Endothelial cell of umbilical vein (primary cell): Measurements from ENCODE around the gene IRF3. TPM values are rescaled to one million over a fixed set of nuclear protein-coding genes. Genes with fewer than 3 reads are reported as not detected.

Experiments
- BruUV-seq: library from RNA; stranded (reverse); fragments of 400-500 nt; replicated peaks from 2 replicates; lab custom pipeline; 2021; lab: Mats Ljungman, UMichigan
- CTCF ChIA-PET: fragments of 300-600, 350-600 bp; sonication (Branson Sonifier 250); formaldehyde crosslinking; loops from one replicate; lab custom pipeline; 2021; ENCODE audit warnings: antibody characterized with exemption, inconsistent platforms; lab: Charles Lee
- POLR2A ChIA-PET: fragments of 300-600, 350-600 bp; sonication (Branson Sonifier 250); formaldehyde crosslinking; loops from one replicate; lab custom pipeline; 2021; ENCODE audit warnings: antibody characterized with exemption, inconsistent platforms; lab: Charles Lee
- DNase-seq: peaks from one replicate; pipeline ENCODE4 v3.0.0-alpha.2; 2011; ENCODE audit warnings: low read depth, low spot score
- FAIRE-seq: peaks from 2 replicates; lab custom pipeline; 2011; peaks lifted over from hg19 to GRCh38; lab: Jason Lieb, UNC
- H2AFZ ChIP-seq: 2 replicates; pipeline ENCODE4 v1.6.0; 2012; ENCODE audit warnings: low read depth, low read length, control low read depth, inconsistent platforms
- H3K27ac ChIP-seq: 2 replicates; pipeline ENCODE4 v1.5.1; 2011; ENCODE audit warnings: low read depth, mild to moderate bottlenecking, control low read depth, low read length, moderate library complexity; ENCODE audit not compliant: insufficient read depth
- H3K27me3 ChIP-seq, 2 experiments: 2 replicates each; pipeline versions ENCODE4 v1.6.0 to v1.6.1; 2011; ENCODE audit warnings: low read length in 2 of 2, mixed read lengths in 1 of 2; ENCODE audit not compliant: control insufficient read depth in 2 of 2, insufficient read depth in 2 of 2
- H3K36me3 ChIP-seq, 2 experiments: 2 replicates in 1 of 2; 3 replicates in 1 of 2; pipeline ENCODE4 v1.5.1; 2011; ENCODE audit warnings: low read length in 2 of 2, mild to moderate bottlenecking in 1 of 2, moderate library complexity in 1 of 2; ENCODE audit not compliant: control insufficient read depth in 2 of 2, insufficient read depth in 2 of 2; ENCODE audit errors: extremely low read depth in 1 of 2
- H3K4me1 ChIP-seq: 3 replicates; pipeline ENCODE4 v1.5.1; 2011; ENCODE audit warnings: mild to moderate bottlenecking, low read length; ENCODE audit not compliant: control insufficient read depth, insufficient read depth; ENCODE audit errors: extremely low read depth
- H3K4me2 ChIP-seq: 2 replicates; pipeline ENCODE4 v1.6.1; 2011; ENCODE audit warnings: low read length, control low read depth, mixed read lengths; ENCODE audit not compliant: insufficient read depth
- H3K4me3 ChIP-seq, 3 experiments: fragments of 200-600 bp in 1 of 3; sonication (generic), shearing (Covaris generic) in 1 of 3; replicated peaks in 1 of 3; 2 replicates each; pipeline ENCODE4 v1.5.1; 2011 to 2016; ENCODE audit warnings: control low read depth in 3 of 3, low read length in 3 of 3, mild to moderate bottlenecking in 2 of 3, inconsistent platforms in 1 of 3, low read depth in 1 of 3, moderate library complexity in 1 of 3; ENCODE audit not compliant: insufficient read depth in 1 of 3
- H3K79me2 ChIP-seq: 2 replicates; pipeline ENCODE4 v1.6.0; 2012; ENCODE audit warnings: low read length, inconsistent platforms; ENCODE audit not compliant: control insufficient read depth, insufficient read depth
- H3K9ac ChIP-seq: replicated peaks from 2 replicates; pipeline ENCODE3; 2011; ENCODE audit warnings: low read length, control low read depth; ENCODE audit not compliant: insufficient read depth; ENCODE audit errors: extremely low read depth
- H3K9me1 ChIP-seq: replicated peaks from 3 replicates; pipeline ENCODE4 v1.6.0; 2011; ENCODE audit warnings: mild to moderate bottlenecking, low read length; ENCODE audit not compliant: control insufficient read depth, insufficient read depth; ENCODE audit errors: extremely low read depth
- H3K9me3 ChIP-seq: replicated peaks from 2 replicates; pipeline ENCODE4 v1.5.1; 2012; ENCODE audit warnings: low read length, inconsistent platforms; ENCODE audit not compliant: control insufficient read depth, insufficient read depth
- H4K20me1 ChIP-seq: replicated peaks from 2 replicates; pipeline ENCODE3; 2011; ENCODE audit warnings: mild to moderate bottlenecking, low read length; ENCODE audit not compliant: control insufficient read depth, insufficient read depth; ENCODE audit errors: extremely low read depth
- EZH2 ChIP-seq: IDR thresholded peaks from 2 replicates; pipeline ENCODE4 v1.6.1; 2012; ENCODE audit warnings: borderline replicate concordance, low read depth, mild to moderate bottlenecking, moderate library complexity, low read length, inconsistent platforms; ENCODE audit not compliant: severe bottlenecking
- FOS ChIP-seq: IDR thresholded peaks from 2 replicates; pipeline ENCODE4 v1.6.1; 2011; ENCODE audit warnings: mild to moderate bottlenecking, low read length, moderate library complexity, borderline replicate concordance; ENCODE audit not compliant: insufficient read depth
- GATA2 ChIP-seq: IDR thresholded peaks from 2 replicates; pipeline ENCODE4 v1.7.0; 2011; ENCODE audit warnings: low read depth, mild to moderate bottlenecking, moderate library complexity, mixed read lengths, low read length; ENCODE audit not compliant: insufficient read length, insufficient read depth
- JUN ChIP-seq: IDR thresholded peaks from 2 replicates; pipeline ENCODE4 v1.6.1; 2011; ENCODE audit warnings: borderline replicate concordance, low read depth; ENCODE audit not compliant: insufficient read length, insufficient read depth
- MYC ChIP-seq: IDR thresholded peaks from one replicate; pipeline ENCODE4 v1.6.1; 2011; ENCODE audit warnings: mild to moderate bottlenecking, low read depth, low read length
- POLR2A ChIP-seq: IDR thresholded peaks from 2 replicates; pipeline ENCODE4 v1.6.1; 2012; ENCODE audit warnings: low read depth, mild to moderate bottlenecking, control low read depth, low read length
- POLR2AphosphoS5 ChIP-seq: IDR thresholded peaks from 2 replicates; pipeline ENCODE4 v1.6.1; 2012; ENCODE audit warnings: low read depth, mild to moderate bottlenecking, control low read depth, low read length, moderate library complexity; ENCODE audit not compliant: insufficient read depth
- dilution Hi-C: fragments of 300-500 bp; cut with MboI; formaldehyde crosslinking; loops from one replicate; pipeline ENCODE4 v1.15.0; 2019; ENCODE audit warnings: low sequenced_read_pairs; ENCODE audit not compliant: extremely low pct_ligation_motif_present
- intact Hi-C: fragments of 100-400 bp; cut with micrococcal nuclease; formaldehyde crosslinking; loops from one replicate; pipeline ENCODE4 v1.10.0; 2022
- polyA plus RNA-seq, 4 experiments: library from polyadenylated mRNA; depleted of rRNA in 3 of 4; stranded (reverse) in 3 of 4; unstranded in 1 of 4; fragments of >200 nt; gene quantifications; 2 replicates each; pipeline versions ENCODE4 v1.2.1 to v1.2.3, GENCODE V29; 2011 to 2012; ENCODE audit warnings: missing spikeins in 1 of 4
- total RNA-seq: library from RNA; stranded (reverse); gene quantifications from 2 replicates; pipeline ENCODE4 v1.2.3, GENCODE V29; 2021
- TF ChIP-seq, protein P1 (sequence below): IDR thresholded peaks from 2 replicates; pipeline ENCODE4 v1.6.1; 2011; ENCODE audit not compliant: insufficient read depth, insufficient read length
- TF ChIP-seq, protein P2 (sequence below), 2 donors: IDR thresholded peaks; 1 replicate in 1 of 2; 2 replicates in 1 of 2; pipeline ENCODE4 v1.5.1; 2011; ENCODE audit warnings: low read length in 2 of 2, mild to moderate bottlenecking in 2 of 2, moderate library complexity in 2 of 2, control low read depth in 1 of 2, inconsistent platforms in 1 of 2, low read depth in 1 of 2; ENCODE audit not compliant: insufficient read depth in 1 of 2; ENCODE audit errors: extremely low read depth in 1 of 2

IRF3 gene
- total and polyA plus RNA-seq, 2 donors (not counting 3 experiments of a cell fraction or from before 2014, with no cell fraction given), result 64.8 to 73.5 TPM

DNA sequence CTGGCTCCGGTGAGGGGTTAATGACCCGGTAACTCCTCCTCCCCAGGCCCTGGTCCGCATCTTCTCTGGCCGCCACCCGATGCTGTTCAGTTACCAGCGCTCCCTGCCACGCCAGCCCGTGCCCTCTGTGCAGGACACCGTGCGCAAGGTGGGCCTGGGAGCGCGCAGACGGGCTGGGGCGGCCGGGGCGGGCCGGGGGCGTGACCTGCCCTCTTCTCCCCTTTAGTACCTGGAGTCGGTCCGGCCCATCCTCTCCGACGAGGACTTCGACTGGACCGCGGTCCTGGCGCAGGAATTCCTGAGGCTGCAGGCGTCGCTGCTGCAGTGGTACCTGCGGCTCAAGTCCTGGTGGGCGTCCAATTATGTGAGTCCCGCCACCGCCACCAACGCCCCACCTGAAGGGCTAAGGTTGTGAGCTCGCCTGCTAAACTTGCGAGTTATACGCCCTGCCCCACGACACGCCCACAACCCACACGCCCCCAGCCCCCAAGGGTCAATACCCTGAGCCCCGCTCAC lies 35.7 kb upstream of the IRF3 start:
- no peak overlapping the region for H3K4me3 ChIP-seq
- intact Hi-C loops (no loop called here), dilution Hi-C loops (no loop called here)
- no peaks in the 10 kb centered on the region for H3K9me3 ChIP-seq
- H3K9me1 ChIP-seq, result no peaks in the 10 kb centered on the region
- no peak overlapping the region for H2AFZ ChIP-seq
- no peaks in the 10 kb centered on the region for H3K4me1 ChIP-seq
- BruUV-seq, result no TSS peak
- no peak for TF ChIP-seq MYC
- no peak for TF ChIP-seq POLR2AphosphoS5
- no peak for TF ChIP-seq EZH2
- no peak for TF ChIP-seq POLR2A
- TF ChIP-seq FOS, result no peak
- TF ChIP-seq, protein P1, sequence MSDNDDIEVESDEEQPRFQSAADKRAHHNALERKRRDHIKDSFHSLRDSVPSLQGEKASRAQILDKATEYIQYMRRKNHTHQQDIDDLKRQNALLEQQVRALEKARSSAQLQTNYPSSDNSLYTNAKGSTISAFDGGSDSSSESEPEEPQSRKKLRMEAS, result no peak
- H3K9ac ChIP-seq, result no peak overlapping the region
- H3K27ac ChIP-seq, result no peak overlapping the region
- FAIRE-seq (no peak), DNase-seq (no peak)
- ChIA-PET POLR2A (no interaction called here), CTCF (interaction anchor here (1.7 kb wide), 1 partner anchor 17 kb away, joined by 8 read pairs; no protein-coding TSS in a partner anchor)
- H4K20me1 ChIP-seq, result no peaks in the 10 kb centered on the region
- peaks cover 0 to 10% of the 10 kb centered on the region in 2 experiments for H3K36me3 ChIP-seq
- no peaks in the 10 kb centered on the region for H3K79me2 ChIP-seq
- H3K27me3 ChIP-seq, result no peaks in the 10 kb centered on the region
- no peak overlapping the region for H3K4me2 ChIP-seq

GRCh38 chr19:49700563-49700962 lies 34.9 kb upstream of the IRF3 start:
- FAIRE-seq, result no peak
- H3K9me3 ChIP-seq, result no peaks in the 10 kb centered on the region
- TF ChIP-seq, protein P1, result no peak
- TF ChIP-seq POLR2A (no peak), POLR2AphosphoS5 (no peak), GATA2 (no peak), JUN (no peak), MYC (no peak), FOS (no peak), EZH2 (no peak)
- TF ChIP-seq, protein P2, sequence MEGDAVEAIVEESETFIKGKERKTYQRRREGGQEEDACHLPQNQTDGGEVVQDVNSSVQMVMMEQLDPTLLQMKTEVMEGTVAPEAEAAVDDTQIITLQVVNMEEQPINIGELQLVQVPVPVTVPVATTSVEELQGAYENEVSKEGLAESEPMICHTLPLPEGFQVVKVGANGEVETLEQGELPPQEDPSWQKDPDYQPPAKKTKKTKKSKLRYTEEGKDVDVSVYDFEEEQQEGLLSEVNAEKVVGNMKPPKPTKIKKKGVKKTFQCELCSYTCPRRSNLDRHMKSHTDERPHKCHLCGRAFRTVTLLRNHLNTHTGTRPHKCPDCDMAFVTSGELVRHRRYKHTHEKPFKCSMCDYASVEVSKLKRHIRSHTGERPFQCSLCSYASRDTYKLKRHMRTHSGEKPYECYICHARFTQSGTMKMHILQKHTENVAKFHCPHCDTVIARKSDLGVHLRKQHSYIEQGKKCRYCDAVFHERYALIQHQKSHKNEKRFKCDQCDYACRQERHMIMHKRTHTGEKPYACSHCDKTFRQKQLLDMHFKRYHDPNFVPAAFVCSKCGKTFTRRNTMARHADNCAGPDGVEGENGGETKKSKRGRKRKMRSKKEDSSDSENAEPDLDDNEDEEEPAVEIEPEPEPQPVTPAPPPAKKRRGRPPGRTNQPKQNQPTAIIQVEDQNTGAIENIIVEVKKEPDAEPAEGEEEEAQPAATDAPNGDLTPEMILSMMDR (IDR thresholded peaks at IDR 0.05; ENCODE audit: extremely low read depth in 1 of 2, insufficient read depth in 1 of 2, low read depth in 1 of 2, low read length in 2 of 2), result no peak
- no peaks in the 10 kb centered on the region for H3K9me1 ChIP-seq
- H3K4me2 ChIP-seq, result no peak overlapping the region
- DNase-seq, result no peak
- POLR2A ChIA-PET, result no interaction called here
- no TSS peak for BruUV-seq
- H3K4me1 ChIP-seq, result no peaks in the 10 kb centered on the region
- no peaks in the 10 kb centered on the region for H3K27me3 ChIP-seq
- H4K20me1 ChIP-seq, result no peaks in the 10 kb centered on the region
- H3K36me3 ChIP-seq, result peaks cover 0 to 9% of the 10 kb centered on the region in 2 experiments
- CTCF ChIA-PET, result no interaction called here
- dilution Hi-C loops, result no loop called here
- no peaks in the 10 kb centered on the region for H3K79me2 ChIP-seq
- intact Hi-C loops, result no loop called here
- no peak overlapping the region for H3K4me3 ChIP-seq
- no peak overlapping the region for H3K9ac ChIP-seq
- H2AFZ ChIP-seq, result no peak overlapping the region
- no peak overlapping the region for H3K27ac ChIP-seq
